GM12891 (cell line): Measurements from ENCODE around the gene SYNDIG1.

ENCODE experiments used
- POLR2A ChIP-seq: IDR thresholded peaks from 2 replicates; pipeline ENCODE4 v1.6.1; 2011; ENCODE audit warnings: low read depth, low read length, control low read depth
- POLR2AphosphoS5 ChIP-seq: IDR thresholded peaks from 2 replicates; pipeline ENCODE4 v1.6.1; 2011; ENCODE audit warnings: low read depth, low read length, control low read depth
- SPI1 ChIP-seq: IDR thresholded peaks from 2 replicates; pipeline ENCODE4 v1.6.1; 2011; ENCODE audit warnings: low read depth, low read length, control low read depth

- TF ChIP-seq POLR2AphosphoS5 (no peak), POLR2A (no peak), SPI1 (no peak)
These were observed 45.8 kb upstream of the SYNDIG1 start for GRCh38 chr20:24423390-24424313.
